Lower leg skin (tissue), 3 donors: ENCODE measurements around the gene C16orf90.

Experiments
- CTCF ChIP-seq, 3 donors: fragments of 450-650 bp; IDR thresholded peaks; one replicate each; pipeline ENCODE4 v1.5.1; 2016; ENCODE audit warnings: antibody characterized with exemption in 3 of 3, mild to moderate bottlenecking in 3 of 3, moderate library complexity in 2 of 3
- POLR2A ChIP-seq, 2 donors: fragments of 450-650 bp; IDR thresholded peaks; one replicate each; pipeline ENCODE4 v1.6.1; 2016 to 2017; ENCODE audit warnings: antibody characterized with exemption in 2 of 2, mild to moderate bottlenecking in 1 of 2, moderate library complexity in 1 of 2

- TF ChIP-seq CTCF (IDR thresholded peaks at IDR 0.05) (no peak), POLR2A (IDR thresholded peaks at IDR 0.05) (no peak)
Observed at GRCh38 chr16:3478242-3478925, 16.9 kb downstream of the C16orf90 start.
